HepG2 (cell line): ENCODE data around the gene NIN. TPM values are rescaled to one million over a fixed set of nuclear protein-coding genes. Genes with fewer than 3 reads are reported as not detected.

Experiments used
- ATAC-seq: fragments of 200-7000 bp; cut with Tn5 transposase; 3 replicates; pipeline ENCODE4 v1.9.1; 2020; ENCODE audit warnings: mild to moderate bottlenecking, moderate library complexity
- BruUV-seq: library from RNA; stranded (reverse); fragments of 400-500 nt; replicated peaks from 2 replicates; lab custom pipeline; 2021; lab: Mats Ljungman, UMichigan
- CTCF ChIA-PET: fragments of 300-600 bp; formaldehyde crosslinking; extraction: SDS; loops from one replicate; lab custom pipeline; 2021; ENCODE audit warnings: low total read pairs, inconsistent platforms, low intra/inter-chr PET ratio; lab: Yijun Ruan, JAX
- POLR2A ChIA-PET: fragments of 350-600 bp; sonication (Branson Sonifier 250); formaldehyde crosslinking; loops from one replicate; lab custom pipeline; 2020; ENCODE audit warnings: antibody characterized with exemption, inconsistent platforms; lab: Yijun Ruan, JAX
- DNase-seq: peaks from one replicate; pipeline ENCODE4 v3.0.0-alpha.2; 2015; ENCODE audit warnings: low spot score
- FAIRE-seq: peaks from 3 replicates; lab custom pipeline; 2011; peaks lifted over from hg19 to GRCh38; lab: Jason Lieb, UNC
- H2AFZ ChIP-seq: one replicate; pipeline ENCODE4 v1.6.1; 2011; ENCODE audit warnings: low read length, inconsistent platforms
- H3K27ac ChIP-seq: fragments of 300-600 bp; 3 replicates; pipeline ENCODE4 v1.8.0; 2011; ENCODE audit warnings: mixed run types, mild to moderate bottlenecking, mixed read lengths, low read length, inconsistent platforms; ENCODE audit not compliant: insufficient read depth; ENCODE audit errors: extremely low read length
- H3K27me3 ChIP-seq, 2 experiments: fragments of 200-600 bp in 1 of 2; 2 replicates in 1 of 2; 3 replicates in 1 of 2; pipeline versions ENCODE4 v1.6.0 to v1.8.0; 2011; ENCODE audit warnings: low read length in 2 of 2, mild to moderate bottlenecking in 2 of 2, moderate library complexity in 2 of 2, inconsistent platforms in 1 of 2; ENCODE audit not compliant: insufficient read depth in 2 of 2, control insufficient read depth in 1 of 2
- H3K36me3 ChIP-seq, 2 experiments: fragments of 200-600 bp in 1 of 2; replicated peaks in 1 of 2; 2 replicates in 1 of 2; 3 replicates in 1 of 2; pipeline versions ENCODE4 v1.5.1 to v1.8.0; 2011; ENCODE audit warnings: low read length in 2 of 2, inconsistent platforms in 1 of 2; ENCODE audit not compliant: insufficient read depth in 2 of 2, control insufficient read depth in 1 of 2
- H3K4me1 ChIP-seq: 2 replicates; pipeline ENCODE4 v1.5.1; 2012; ENCODE audit warnings: low read length, inconsistent platforms; ENCODE audit not compliant: insufficient read depth
- H3K4me2 ChIP-seq: 2 replicates; pipeline ENCODE4 v1.6.0; 2011; ENCODE audit warnings: low read depth, low read length, inconsistent platforms
- H3K4me3 ChIP-seq, 3 experiments: fragments of 200-600 bp in 1 of 3; sonication (generic), shearing (Covaris generic) in 1 of 3; replicated peaks in 1 of 3; 2 replicates each; pipeline ENCODE4 v1.5.1; 2011 to 2016; ENCODE audit warnings: low read length in 3 of 3, inconsistent platforms in 2 of 3, low read depth in 2 of 3, mild to moderate bottlenecking in 2 of 3, control low read depth in 1 of 3, mixed read lengths in 1 of 3; ENCODE audit not compliant: insufficient read depth in 1 of 3
- H3K79me2 ChIP-seq: one replicate; pipeline ENCODE4 v1.6.1; 2011; ENCODE audit warnings: low read length, inconsistent platforms; ENCODE audit not compliant: insufficient read depth
- H3K9ac ChIP-seq: 2 replicates; pipeline ENCODE4 v1.6.0; 2011; ENCODE audit warnings: mild to moderate bottlenecking, low read depth, low read length, inconsistent platforms; ENCODE audit not compliant: insufficient read depth
- H3K9me3 ChIP-seq: 2 replicates; pipeline ENCODE4 v1.5.1; 2012; ENCODE audit warnings: mild to moderate bottlenecking, low read length
- H4K20me1 ChIP-seq: 2 replicates; pipeline ENCODE4 v1.6.0; 2011; ENCODE audit warnings: inconsistent platforms, mild to moderate bottlenecking, low read length, moderate library complexity; ENCODE audit not compliant: insufficient read depth
- ADNP ChIP-seq: sonication (generic); formaldehyde crosslinking; IDR thresholded peaks from 2 replicates; pipeline ENCODE4 v1.4.0; 2020; ENCODE audit warnings: missing genetic modification reagents
- AGO2 ChIP-seq: fragments of 200-400 bp; formaldehyde crosslinking; optimal IDR thresholded peaks from 2 replicates; pipeline ENCODE3; 2017; ENCODE audit warnings: mild to moderate bottlenecking, low read depth, low read length, moderate library complexity
- BRD4 ChIP-seq: sonication (generic); formaldehyde crosslinking; IDR thresholded peaks from 2 replicates; pipeline ENCODE4 v1.4.0; 2020; ENCODE audit warnings: missing genetic modification reagents
- EHMT2 ChIP-seq: fragments of 200-600 bp; sonication (generic); IDR thresholded peaks from 2 replicates; pipeline ENCODE4 v1.7.0; 2017; ENCODE audit warnings: antibody characterized with exemption, low read depth, low read length, borderline replicate concordance
- GPN1 ChIP-seq: sonication (generic); formaldehyde crosslinking; IDR thresholded peaks from 2 replicates; pipeline ENCODE4 v1.5.1; 2020; ENCODE audit warnings: missing genetic modification reagents, borderline replicate concordance
- HMG20A ChIP-seq: IDR thresholded peaks from 2 replicates; pipeline ENCODE4 v1.6.1; 2016; ENCODE audit warnings: borderline replicate concordance
- HMG20B ChIP-seq: conservative IDR thresholded peaks from 2 replicates; pipeline ENCODE4 v1.6.1; 2016; ENCODE audit warnings: missing genetic modification reagents, missing compliant biosample characterization
- KDM6A ChIP-seq: IDR thresholded peaks from 2 replicates; pipeline ENCODE4 v1.6.1; 2016; ENCODE audit warnings: low read depth
- MIER2 ChIP-seq: IDR thresholded peaks from 2 replicates; pipeline ENCODE4 v1.6.1; 2016; ENCODE audit warnings: missing biosample characterization, missing genetic modification reagents
- RARA ChIP-seq: IDR thresholded peaks from 2 replicates; pipeline ENCODE4 v1.6.1; 2016; ENCODE audit warnings: missing genetic modification reagents, missing compliant biosample characterization
- SOX6 ChIP-seq, 2 experiments: fragments of 450-650 bp in 1 of 2; sonication (generic) in 1 of 2; formaldehyde crosslinking in 1 of 2; IDR thresholded peaks; 2 replicates each; pipeline versions ENCODE4 v1.4.0 to v1.6.1; 2017 to 2020; ENCODE audit warnings: antibody characterized with exemption in 1 of 2, mild to moderate bottlenecking in 1 of 2, missing genetic modification reagents in 1 of 2
- SUZ12 ChIP-seq: fragments of 150-350 bp; IDR thresholded peaks from 2 replicates; pipeline ENCODE4 v1.6.1; 2014; ENCODE audit warnings: low read depth, low read length
- ZNF670 ChIP-seq: sonication (generic); formaldehyde crosslinking; IDR thresholded peaks from 2 replicates; pipeline ENCODE4 v1.8.0; 2022; ENCODE audit warnings: mild to moderate bottlenecking, missing genetic modification reagents, borderline replicate concordance
- ZNF674 ChIP-seq: sonication (generic); formaldehyde crosslinking; IDR thresholded peaks from 2 replicates; pipeline ENCODE4 v1.5.0; 2020; ENCODE audit warnings: low read depth, mild to moderate bottlenecking, missing genetic modification reagents
- ZNF83 ChIP-seq: sonication (generic); formaldehyde crosslinking; IDR thresholded peaks from 2 replicates; pipeline ENCODE4 v1.4.0; 2020; ENCODE audit warnings: missing genetic modification reagents, mild to moderate bottlenecking, borderline replicate concordance
- ZSCAN12 ChIP-seq: sonication (generic); formaldehyde crosslinking; IDR thresholded peaks from 2 replicates; pipeline ENCODE4 v1.9.0; 2021; ENCODE audit warnings: mild to moderate bottlenecking, missing genetic modification reagents
- WGBS: methylation state at CpG from one replicate; pipeline ENCODE4 v1.1.6; 2017; ENCODE audit warnings: low lambda C conversion rate; 5-methylcytosine and 5-hydroxymethylcytosine counted together
- in situ Hi-C: cut with HindIII; loops from 2 replicates; pipeline ENCODE4 v1.10.0; 2017; ENCODE audit warnings: low pct_unique_long_range_greater_than_20kb; ENCODE audit not compliant: extremely low pct_ligation_motif_present
- intact Hi-C: fragments of 100-400 bp; cut with micrococcal nuclease; formaldehyde crosslinking; loops from one replicate; pipeline ENCODE4 v1.10.0; 2022; ENCODE audit not compliant: unreplicated experiment
- polyA plus RNA-seq, 8 experiments: library from polyadenylated mRNA; depleted of rRNA in 3 of 8; stranded (reverse) in 7 of 8; unstranded in 1 of 8; fragments of >200 nt; fragmentation: Illumina TruSeq in 4 of 8; extraction: Trizol in 4 of 8; gene quantifications; 2 replicates each; pipeline versions ENCODE4 v1.2.1 to v1.2.3, GENCODE V29; 2011 to 2016; ENCODE audit warnings: low read depth in 4 of 8, missing spikeins in 1 of 8, mixed read lengths in 1 of 8; ENCODE audit not compliant: insufficient read depth in 1 of 8
- total RNA-seq, 5 experiments: library from RNA; depleted of rRNA; stranded (reverse); fragments of >200 nt; fragmentation: Illumina TruSeq; extraction: Trizol; gene quantifications; 2 replicates each; pipeline ENCODE4 v1.2.3, GENCODE V29; 2016; ENCODE audit warnings: low read depth in 1 of 5
- TF ChIP-seq, protein P1 (sequence below): sonication (generic); formaldehyde crosslinking; IDR thresholded peaks from 2 replicates; pipeline ENCODE4 v1.4.0; 2020; ENCODE audit warnings: mild to moderate bottlenecking, missing genetic modification reagents, borderline replicate concordance
- TF ChIP-seq, protein P2 (sequence below): sonication (generic); formaldehyde crosslinking; IDR thresholded peaks from 2 replicates; pipeline ENCODE4 v1.4.0; 2020; ENCODE audit warnings: low read depth, mild to moderate bottlenecking, missing genetic modification reagents

Gene NIN
- total and polyA plus RNA-seq, 2 of the 13 experiments (the other 11 are each of a cell fraction or from before 2014, with no cell fraction given): 2.8 to 9.7 TPM

DNA sequence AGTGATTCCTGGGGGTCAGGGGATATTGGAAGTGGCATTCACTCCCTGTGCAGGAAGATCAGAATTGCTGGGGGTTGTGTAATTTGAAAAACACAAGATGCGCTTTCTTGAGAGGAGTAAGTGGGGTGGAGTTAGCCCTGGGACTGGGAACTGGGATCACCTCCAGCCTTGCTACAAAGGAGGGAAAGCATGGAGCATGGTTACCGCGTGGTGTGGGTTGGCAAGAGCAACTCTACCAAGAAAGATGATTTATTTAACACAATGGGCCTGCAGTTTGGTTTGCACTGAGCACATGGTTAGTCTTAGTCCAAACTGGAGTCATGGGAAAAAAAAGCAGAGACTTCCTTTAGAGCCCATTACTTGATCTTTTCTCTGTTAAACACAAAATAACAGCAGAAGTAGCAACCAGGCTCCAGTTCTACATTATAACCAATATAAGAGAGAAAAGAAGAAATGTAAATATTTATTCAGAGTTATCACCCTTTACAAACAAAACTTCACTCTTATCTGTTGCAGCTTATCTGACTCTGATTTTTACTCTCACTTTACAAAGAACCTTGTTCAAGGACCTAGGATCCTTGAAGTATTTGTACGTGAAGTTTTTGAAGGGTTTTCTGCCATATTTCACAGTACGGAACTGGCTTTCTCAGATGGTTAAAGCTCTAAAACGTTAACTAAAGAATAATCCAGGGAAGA is 2.1 kb upstream of the NIN start:
- H2AFZ ChIP-seq: no peak overlapping the region
- H3K4me1 ChIP-seq: peaks cover 85% of the 10 kb centered on the region
- H3K36me3 ChIP-seq: no peaks in the 10 kb centered on the region
- peak overlapping the region; percentile 47; the same call in 1 of the 2 replicates for H3K4me2 ChIP-seq
- ATAC-seq (no peak), DNase-seq (peak; percentile 31), FAIRE-seq (no peak)
- H3K4me3 ChIP-seq: no peak overlapping the region
- H3K79me2 ChIP-seq: peaks cover 4% of the 10 kb centered on the region
- no peak overlapping the region for H3K9ac ChIP-seq
- intact Hi-C loops: loop anchor here (5.0 kb wide), 1 partner anchor 104 kb away; no protein-coding TSS in a partner anchor
- BruUV-seq: no TSS peak
- 15% methylated on average over 6 of the region's 6 CpGs for WGBS
- CTCF ChIA-PET: no interaction called here
- peaks cover 0 to 17% of the 10 kb centered on the region in 2 experiments; a peak in 1 of 5 replicates for H3K27me3 ChIP-seq
- POLR2A ChIA-PET: no interaction called here
- in situ Hi-C loops: no loop called here
- H4K20me1 ChIP-seq: no peaks in the 10 kb centered on the region; the same call in 1 of the 2 replicates
- H3K27ac ChIP-seq: no peak overlapping the region
- no peaks in the 10 kb centered on the region for H3K9me3 ChIP-seq
- TF ChIP-seq ADNP (CRISPR knock-in tag) (no peak), SOX6 (IDR thresholded peaks at IDR 0.05) (no peak), SOX6 (CRISPR knock-in tag; IDR thresholded peaks at IDR 0.05) (no peak; the same call in 1 of the 2 replicates), KDM6A (CRISPR knock-in tag) (no peak), HMG20A (CRISPR knock-in tag) (peak; percentile 30; the same call in 1 of the 2 replicates), MIER2 (CRISPR knock-in tag) (no peak), RARA (peak; percentile 14; the same call in 1 of the 2 replicates), ZNF83 (CRISPR knock-in tag) (no peak), AGO2 (no peak), HMG20B (CRISPR knock-in tag) (0 out of 2 replicates have a peak, but pooled peaks have one; percentile 62), SUZ12 (no peak), ZNF670 (CRISPR knock-in tag) (no peak), BRD4 (no peak), EHMT2 (no peak), GPN1 (CRISPR knock-in tag) (no peak), ZNF674 (CRISPR knock-in tag) (no peak), ZSCAN12 (CRISPR knock-in tag) (no peak)
- TF ChIP-seq, protein P1, sequence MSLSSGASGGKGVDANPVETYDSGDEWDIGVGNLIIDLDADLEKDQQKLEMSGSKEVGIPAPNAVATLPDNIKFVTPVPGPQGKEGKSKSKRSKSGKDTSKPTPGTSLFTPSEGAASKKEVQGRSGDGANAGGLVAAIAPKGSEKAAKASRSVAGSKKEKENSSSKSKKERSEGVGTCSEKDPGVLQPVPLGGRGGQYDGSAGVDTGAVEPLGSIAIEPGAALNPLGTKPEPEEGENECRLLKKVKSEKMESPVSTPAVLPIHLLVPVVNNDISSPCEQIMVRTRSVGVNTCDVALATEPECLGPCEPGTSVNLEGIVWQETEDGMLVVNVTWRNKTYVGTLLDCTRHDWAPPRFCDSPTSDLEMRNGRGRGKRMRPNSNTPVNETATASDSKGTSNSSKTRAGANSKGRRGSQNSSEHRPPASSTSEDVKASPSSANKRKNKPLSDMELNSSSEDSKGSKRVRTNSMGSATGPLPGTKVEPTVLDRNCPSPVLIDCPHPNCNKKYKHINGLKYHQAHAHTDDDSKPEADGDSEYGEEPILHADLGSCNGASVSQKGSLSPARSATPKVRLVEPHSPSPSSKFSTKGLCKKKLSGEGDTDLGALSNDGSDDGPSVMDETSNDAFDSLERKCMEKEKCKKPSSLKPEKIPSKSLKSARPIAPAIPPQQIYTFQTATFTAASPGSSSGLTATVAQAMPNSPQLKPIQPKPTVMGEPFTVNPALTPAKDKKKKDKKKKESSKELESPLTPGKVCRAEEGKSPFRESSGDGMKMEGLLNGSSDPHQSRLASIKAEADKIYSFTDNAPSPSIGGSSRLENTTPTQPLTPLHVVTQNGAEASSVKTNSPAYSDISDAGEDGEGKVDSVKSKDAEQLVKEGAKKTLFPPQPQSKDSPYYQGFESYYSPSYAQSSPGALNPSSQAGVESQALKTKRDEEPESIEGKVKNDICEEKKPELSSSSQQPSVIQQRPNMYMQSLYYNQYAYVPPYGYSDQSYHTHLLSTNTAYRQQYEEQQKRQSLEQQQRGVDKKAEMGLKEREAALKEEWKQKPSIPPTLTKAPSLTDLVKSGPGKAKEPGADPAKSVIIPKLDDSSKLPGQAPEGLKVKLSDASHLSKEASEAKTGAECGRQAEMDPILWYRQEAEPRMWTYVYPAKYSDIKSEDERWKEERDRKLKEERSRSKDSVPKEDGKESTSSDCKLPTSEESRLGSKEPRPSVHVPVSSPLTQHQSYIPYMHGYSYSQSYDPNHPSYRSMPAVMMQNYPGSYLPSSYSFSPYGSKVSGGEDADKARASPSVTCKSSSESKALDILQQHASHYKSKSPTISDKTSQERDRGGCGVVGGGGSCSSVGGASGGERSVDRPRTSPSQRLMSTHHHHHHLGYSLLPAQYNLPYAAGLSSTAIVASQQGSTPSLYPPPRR (CRISPR knock-in tag): peak; percentile 25; the same call in 1 of the 2 replicates
- TF ChIP-seq, protein P2, sequence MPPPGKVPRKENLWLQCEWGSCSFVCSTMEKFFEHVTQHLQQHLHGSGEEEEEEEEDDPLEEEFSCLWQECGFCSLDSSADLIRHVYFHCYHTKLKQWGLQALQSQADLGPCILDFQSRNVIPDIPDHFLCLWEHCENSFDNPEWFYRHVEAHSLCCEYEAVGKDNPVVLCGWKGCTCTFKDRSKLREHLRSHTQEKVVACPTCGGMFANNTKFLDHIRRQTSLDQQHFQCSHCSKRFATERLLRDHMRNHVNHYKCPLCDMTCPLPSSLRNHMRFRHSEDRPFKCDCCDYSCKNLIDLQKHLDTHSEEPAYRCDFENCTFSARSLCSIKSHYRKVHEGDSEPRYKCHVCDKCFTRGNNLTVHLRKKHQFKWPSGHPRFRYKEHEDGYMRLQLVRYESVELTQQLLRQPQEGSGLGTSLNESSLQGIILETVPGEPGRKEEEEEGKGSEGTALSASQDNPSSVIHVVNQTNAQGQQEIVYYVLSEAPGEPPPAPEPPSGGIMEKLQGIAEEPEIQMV (CRISPR knock-in tag): no peak
